ENCODE data around the gene TNFAIP8L1. TPM values are rescaled to one million over a fixed set of nuclear protein-coding genes. Genes with fewer than 3 reads are reported as not detected.

TNFAIP8L1 gene
- polyA plus RNA-seq, 2 donors, result 4.2 to 4.7 TPM

- Histone ChIP-seq H3K36me3 (ENCODE audit: control insufficient read depth in 2 of 2, insufficient read depth in 2 of 2, low read length in 1 of 2) (no peaks in the 10 kb centered on the region), H3K4me3 (ENCODE audit: low read depth in 1 of 2, low read length in 2 of 2) (no peak overlapping the region), H3K27ac (ENCODE audit: low read depth in 2 of 2, low read length in 1 of 2) (no peak overlapping the region), H3K9me3 (ENCODE audit: control insufficient read depth in 2 of 2, insufficient read depth in 1 of 2, low read depth in 1 of 2, low read length in 1 of 2) (no peaks in the 10 kb centered on the region), H3K4me1 (ENCODE audit: control insufficient read depth in 2 of 2, insufficient read depth in 2 of 2, low read length in 1 of 2) (no peaks in the 10 kb centered on the region), H3K27me3 (ENCODE audit: control insufficient read depth in 1 of 2, insufficient read depth in 2 of 2, low read length in 2 of 2) (no peaks in the 10 kb centered on the region)
- WGBS, 2 donors, result 14 to 15% methylated on average over 34 to 35 of the region's 35 CpGs
These were observed 32.2 kb upstream of the TNFAIP8L1 start for GRCh38 chr19:4606921-4607678.

GRCh38 chr19:4609878-4610511 lies 29.3 kb upstream of the TNFAIP8L1 start:
- H3K27ac ChIP-seq (ENCODE audit: low read depth in 2 of 2, low read length in 1 of 2), result no peak overlapping the region
- no peaks in the 10 kb centered on the region for H3K4me1 ChIP-seq (ENCODE audit: control insufficient read depth in 2 of 2, insufficient read depth in 2 of 2, low read length in 1 of 2)
- WGBS, 2 donors, result 12 to 15% methylated on average over 14 to 15 of the region's 15 CpGs
- no peaks in the 10 kb centered on the region for H3K27me3 ChIP-seq (ENCODE audit: control insufficient read depth in 1 of 2, insufficient read depth in 2 of 2, low read length in 2 of 2)
- H3K9me3 ChIP-seq (ENCODE audit: control insufficient read depth in 2 of 2, insufficient read depth in 1 of 2, low read depth in 1 of 2, low read length in 1 of 2), result no peaks in the 10 kb centered on the region
- H3K36me3 ChIP-seq (ENCODE audit: control insufficient read depth in 2 of 2, insufficient read depth in 2 of 2, low read length in 1 of 2), result no peaks in the 10 kb centered on the region
- H3K4me3 ChIP-seq (ENCODE audit: low read depth in 1 of 2, low read length in 2 of 2), result no peak overlapping the region

- no peaks in the 10 kb centered on the region for H3K4me1 ChIP-seq (ENCODE audit: control insufficient read depth in 2 of 2, insufficient read depth in 2 of 2, low read length in 1 of 2)
- WGBS, 2 donors, result 93 to 94% methylated on average over 8 of the region's 8 CpGs
- H3K36me3 ChIP-seq (ENCODE audit: control insufficient read depth in 2 of 2, insufficient read depth in 2 of 2, low read length in 1 of 2), result no peaks in the 10 kb centered on the region
- H3K9me3 ChIP-seq (ENCODE audit: control insufficient read depth in 2 of 2, insufficient read depth in 1 of 2, low read depth in 1 of 2, low read length in 1 of 2), result no peaks in the 10 kb centered on the region
- H3K27ac ChIP-seq (ENCODE audit: low read depth in 2 of 2, low read length in 1 of 2), result no peak overlapping the region
- no peak overlapping the region for H3K4me3 ChIP-seq (ENCODE audit: low read depth in 1 of 2, low read length in 2 of 2)
- no peaks in the 10 kb centered on the region for H3K27me3 ChIP-seq (ENCODE audit: control insufficient read depth in 1 of 2, insufficient read depth in 2 of 2, low read length in 2 of 2)
These were observed 26.0 kb upstream of the TNFAIP8L1 start for GRCh38 chr19:4613254-4613751.

- no peaks in the 10 kb centered on the region for H3K36me3 ChIP-seq (ENCODE audit: control insufficient read depth in 2 of 2, insufficient read depth in 2 of 2, low read length in 1 of 2)
- no peaks in the 10 kb centered on the region for H3K27me3 ChIP-seq (ENCODE audit: control insufficient read depth in 1 of 2, insufficient read depth in 2 of 2, low read length in 2 of 2)
- H3K27ac ChIP-seq (ENCODE audit: low read depth in 2 of 2, low read length in 1 of 2), result no peak overlapping the region
- no peaks in the 10 kb centered on the region for H3K4me1 ChIP-seq (ENCODE audit: control insufficient read depth in 2 of 2, insufficient read depth in 2 of 2, low read length in 1 of 2)
- H3K9me3 ChIP-seq (ENCODE audit: control insufficient read depth in 2 of 2, insufficient read depth in 1 of 2, low read depth in 1 of 2, low read length in 1 of 2), result no peaks in the 10 kb centered on the region
- no peak overlapping the region for H3K4me3 ChIP-seq (ENCODE audit: low read depth in 1 of 2, low read length in 2 of 2)
- 45 to 48% methylated on average over 6 of the region's 6 CpGs for WGBS, 2 donors
These were observed 21.3 kb upstream of the TNFAIP8L1 start for GRCh38 chr19:4618019-4618418.

- H3K27me3 ChIP-seq (ENCODE audit: control insufficient read depth in 1 of 2, insufficient read depth in 2 of 2, low read length in 2 of 2), result no peaks in the 10 kb centered on the region
- WGBS, 2 donors, result 68 to 76% methylated on average over 17 of the region's 17 CpGs
These were observed 19.5 kb upstream of the TNFAIP8L1 start for GRCh38 chr19:4619668-4620294.

GRCh38 chr19:4620675-4621074 lies 18.6 kb upstream of the TNFAIP8L1 start:
- no peak overlapping the region for H3K27ac ChIP-seq (ENCODE audit: low read depth in 2 of 2, low read length in 1 of 2)
- no peaks in the 10 kb centered on the region for H3K27me3 ChIP-seq (ENCODE audit: control insufficient read depth in 1 of 2, insufficient read depth in 2 of 2, low read length in 2 of 2)
- 54 to 70% methylated on average over 2 of the region's 2 CpGs for WGBS, 2 donors
- no peaks in the 10 kb centered on the region for H3K9me3 ChIP-seq (ENCODE audit: control insufficient read depth in 2 of 2, insufficient read depth in 1 of 2, low read depth in 1 of 2, low read length in 1 of 2)
- no peaks in the 10 kb centered on the region for H3K36me3 ChIP-seq (ENCODE audit: control insufficient read depth in 2 of 2, insufficient read depth in 2 of 2, low read length in 1 of 2)
- H3K4me1 ChIP-seq (ENCODE audit: control insufficient read depth in 2 of 2, insufficient read depth in 2 of 2, low read length in 1 of 2), result no peaks in the 10 kb centered on the region
- no peak overlapping the region for H3K4me3 ChIP-seq (ENCODE audit: low read depth in 1 of 2, low read length in 2 of 2)

More at GRCh38 chr19:4619668-4620294, 19.5 kb upstream of the TNFAIP8L1 start:
- Histone ChIP-seq H3K4me1 (ENCODE audit: control insufficient read depth in 2 of 2, insufficient read depth in 2 of 2, low read length in 1 of 2) (no peaks in the 10 kb centered on the region), H3K4me3 (ENCODE audit: low read depth in 1 of 2, low read length in 2 of 2) (no peak overlapping the region), H3K27ac (ENCODE audit: low read depth in 2 of 2, low read length in 1 of 2) (no peak overlapping the region), H3K36me3 (ENCODE audit: control insufficient read depth in 2 of 2, insufficient read depth in 2 of 2, low read length in 1 of 2) (no peaks in the 10 kb centered on the region), H3K9me3 (ENCODE audit: control insufficient read depth in 2 of 2, insufficient read depth in 1 of 2, low read depth in 1 of 2, low read length in 1 of 2) (no peaks in the 10 kb centered on the region)

- H3K9me3 ChIP-seq (ENCODE audit: control insufficient read depth in 2 of 2, insufficient read depth in 1 of 2, low read depth in 1 of 2, low read length in 1 of 2), result no peaks in the 10 kb centered on the region
- WGBS, 2 donors, result 38% methylated on average over 12 of the region's 12 CpGs
These were observed 16.5 kb upstream of the TNFAIP8L1 start for GRCh38 chr19:4622695-4623421.

GRCh38 chr19:4624301-4624700 lies 15.0 kb upstream of the TNFAIP8L1 start:
- Histone ChIP-seq H3K9me3 (ENCODE audit: control insufficient read depth in 2 of 2, insufficient read depth in 1 of 2, low read depth in 1 of 2, low read length in 1 of 2) (no peaks in the 10 kb centered on the region), H3K27me3 (ENCODE audit: control insufficient read depth in 1 of 2, insufficient read depth in 2 of 2, low read length in 2 of 2) (no peaks in the 10 kb centered on the region), H3K4me3 (ENCODE audit: low read depth in 1 of 2, low read length in 2 of 2) (no peak overlapping the region), H3K27ac (ENCODE audit: low read depth in 2 of 2, low read length in 1 of 2) (no peak overlapping the region), H3K36me3 (ENCODE audit: control insufficient read depth in 2 of 2, insufficient read depth in 2 of 2, low read length in 1 of 2) (no peaks in the 10 kb centered on the region), H3K4me1 (ENCODE audit: control insufficient read depth in 2 of 2, insufficient read depth in 2 of 2, low read length in 1 of 2) (no peaks in the 10 kb centered on the region)
- 69 to 77% methylated on average over 5 of the region's 5 CpGs for WGBS, 2 donors

More at GRCh38 chr19:4622695-4623421, 16.5 kb upstream of the TNFAIP8L1 start:
- Histone ChIP-seq H3K27me3 (ENCODE audit: control insufficient read depth in 1 of 2, insufficient read depth in 2 of 2, low read length in 2 of 2) (no peaks in the 10 kb centered on the region), H3K4me3 (ENCODE audit: low read depth in 1 of 2, low read length in 2 of 2) (no peak overlapping the region), H3K36me3 (ENCODE audit: control insufficient read depth in 2 of 2, insufficient read depth in 2 of 2, low read length in 1 of 2) (no peaks in the 10 kb centered on the region), H3K4me1 (ENCODE audit: control insufficient read depth in 2 of 2, insufficient read depth in 2 of 2, low read length in 1 of 2) (no peaks in the 10 kb centered on the region), H3K27ac (ENCODE audit: low read depth in 2 of 2, low read length in 1 of 2) (no peak overlapping the region)

- Histone ChIP-seq H3K9me3 (ENCODE audit: control insufficient read depth in 2 of 2, insufficient read depth in 1 of 2, low read depth in 1 of 2, low read length in 1 of 2) (no peaks in the 10 kb centered on the region), H3K27me3 (ENCODE audit: control insufficient read depth in 1 of 2, insufficient read depth in 2 of 2, low read length in 2 of 2) (no peaks in the 10 kb centered on the region), H3K27ac (ENCODE audit: low read depth in 2 of 2, low read length in 1 of 2) (no peak overlapping the region), H3K36me3 (ENCODE audit: control insufficient read depth in 2 of 2, insufficient read depth in 2 of 2, low read length in 1 of 2) (no peaks in the 10 kb centered on the region), H3K4me3 (ENCODE audit: low read depth in 1 of 2, low read length in 2 of 2) (no peak overlapping the region), H3K4me1 (ENCODE audit: control insufficient read depth in 2 of 2, insufficient read depth in 2 of 2, low read length in 1 of 2) (no peaks in the 10 kb centered on the region)
- 40 to 46% methylated on average over 6 of the region's 6 CpGs for WGBS, 2 donors
These were observed 14.5 kb upstream of the TNFAIP8L1 start for GRCh38 chr19:4624733-4625362.
